ENCODE data around the gene CDH6. TPM values are rescaled to one million over a fixed set of nuclear protein-coding genes. Genes with fewer than 3 reads are reported as not detected.

Gene CDH6
- polyA plus RNA-seq, 3 donors from 2014 or later: not detected

DNA sequence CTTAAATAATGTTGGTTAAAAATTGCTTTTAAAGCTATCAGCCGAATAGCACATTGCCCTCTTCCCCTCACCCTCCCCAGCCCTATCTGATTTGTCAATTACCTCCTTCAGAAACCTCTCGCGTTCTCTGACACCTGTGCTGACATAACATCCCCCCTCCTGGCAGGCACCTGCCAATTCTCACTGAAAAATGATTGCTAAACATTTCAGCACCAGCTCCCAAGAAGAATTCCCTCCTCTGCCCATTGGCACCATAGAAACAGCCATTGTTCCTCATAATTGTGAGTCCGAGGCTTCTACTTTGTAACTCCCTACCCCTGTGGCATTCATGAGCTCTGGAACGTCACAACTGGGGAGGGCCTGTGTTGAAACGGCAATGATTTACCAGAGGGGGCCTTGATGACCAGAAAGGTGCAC, 20.2 kb downstream of the CDH6 start:
- peaks cover 0 to 6% (median under 1%) of the 10 kb centered on the region in 6 donors for H3K9me3 Mint-ChIP-seq
- H3K27ac Mint-ChIP-seq: no peak overlapping the region
- no peak for DNase-seq
- no peak overlapping the region for H3K4me3 Mint-ChIP-seq
- H3K4me1 Mint-ChIP-seq: no peaks in the 10 kb centered on the region
- H3K27me3 Mint-ChIP-seq (ENCODE audit: low read depth in 3 of 3): no peaks in the 10 kb centered on the region
- H3K36me3 Mint-ChIP-seq: no peaks in the 10 kb centered on the region

DNA sequence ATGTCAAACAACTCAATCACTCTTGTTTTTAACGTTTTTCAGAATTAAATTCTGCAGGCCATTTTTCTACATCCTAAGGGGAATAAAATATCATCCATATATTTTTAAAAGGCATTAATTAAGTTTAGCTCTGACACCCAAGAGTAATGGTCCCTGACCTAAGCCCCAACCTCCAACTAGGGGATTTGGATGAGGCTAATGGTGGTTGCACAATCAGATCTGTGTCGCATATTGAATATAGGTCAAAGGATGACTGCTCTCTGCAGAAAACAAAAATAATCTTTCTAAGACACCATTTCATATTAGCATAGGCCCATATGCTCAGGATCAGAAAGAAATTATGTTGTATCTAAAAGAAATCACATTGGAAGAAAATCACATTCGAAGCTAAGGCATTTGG, 20.7 kb downstream of the CDH6 start:
- Mint-ChIP-seq H3K4me1 (no peaks in the 10 kb centered on the region), H3K27me3 (ENCODE audit: low read depth in 3 of 3) (no peaks in the 10 kb centered on the region), H3K36me3 (no peaks in the 10 kb centered on the region), H3K9me3 (peaks cover 0 to 11% (median 1%) of the 10 kb centered on the region in 6 donors), H3K27ac (no peak overlapping the region), H3K4me3 (no peak overlapping the region)
- DNase-seq: no peak

DNA sequence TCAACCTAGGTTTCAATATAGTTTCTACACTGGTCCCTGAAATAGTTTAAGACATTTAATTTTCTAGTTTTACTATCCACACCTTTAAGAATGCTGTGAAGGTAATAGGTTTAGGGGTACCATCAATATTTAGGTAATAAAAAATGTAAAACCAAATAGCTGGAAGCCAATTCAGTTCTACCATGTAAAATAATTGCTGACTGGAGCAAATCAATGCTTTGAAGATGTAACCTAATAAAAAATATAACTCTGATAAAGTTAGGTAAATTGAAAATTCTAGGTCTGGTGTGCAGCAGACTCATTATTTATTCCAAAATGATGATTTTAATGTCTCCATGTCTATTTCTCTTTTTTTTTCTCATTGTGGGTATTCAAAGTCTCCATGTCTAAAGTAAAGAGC, 21.8 kb downstream of the CDH6 start:
- Mint-ChIP-seq H3K4me1 (no peaks in the 10 kb centered on the region), H3K4me3 (no peak overlapping the region)

DNA sequence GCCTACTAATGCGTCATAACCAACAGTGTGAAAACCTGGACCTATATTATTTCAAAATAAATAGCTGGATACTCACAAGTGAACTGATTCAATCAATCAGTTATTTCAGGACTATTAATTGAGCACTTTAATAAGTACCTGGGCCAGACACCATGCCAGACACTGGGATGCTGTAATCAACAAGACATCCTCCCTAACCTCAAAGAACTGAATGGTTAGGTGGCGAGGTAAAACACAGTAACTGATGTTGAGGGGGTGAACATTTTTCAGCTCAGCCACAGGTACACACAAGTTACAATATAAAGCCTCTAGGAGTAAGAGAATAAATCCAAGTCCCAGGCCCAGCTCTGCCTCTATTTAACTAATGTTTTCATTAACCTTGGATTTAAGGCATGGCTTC, 24.0 kb downstream of the CDH6 start:
- Mint-ChIP-seq H3K27ac (no peak overlapping the region), H3K9me3 (peaks cover 0 to 9% (median 2%) of the 10 kb centered on the region in 6 donors), H3K27me3 (ENCODE audit: low read depth in 3 of 3) (peaks cover 0 to 2% (median 0%) of the 10 kb centered on the region in 3 donors), H3K36me3 (no peaks in the 10 kb centered on the region), H3K4me3 (no peak overlapping the region), H3K4me1 (no peaks in the 10 kb centered on the region)
- DNase-seq: no peak

More for the DNA sequence above, 21.8 kb downstream of the CDH6 start:
- no peaks in the 10 kb centered on the region for H3K27me3 Mint-ChIP-seq (ENCODE audit: low read depth in 3 of 3)
- H3K36me3 Mint-ChIP-seq: no peaks in the 10 kb centered on the region
- peaks cover 0 to 9% (median 2%) of the 10 kb centered on the region in 6 donors for H3K9me3 Mint-ChIP-seq
- DNase-seq: no peak
- no peak overlapping the region for H3K27ac Mint-ChIP-seq

DNA sequence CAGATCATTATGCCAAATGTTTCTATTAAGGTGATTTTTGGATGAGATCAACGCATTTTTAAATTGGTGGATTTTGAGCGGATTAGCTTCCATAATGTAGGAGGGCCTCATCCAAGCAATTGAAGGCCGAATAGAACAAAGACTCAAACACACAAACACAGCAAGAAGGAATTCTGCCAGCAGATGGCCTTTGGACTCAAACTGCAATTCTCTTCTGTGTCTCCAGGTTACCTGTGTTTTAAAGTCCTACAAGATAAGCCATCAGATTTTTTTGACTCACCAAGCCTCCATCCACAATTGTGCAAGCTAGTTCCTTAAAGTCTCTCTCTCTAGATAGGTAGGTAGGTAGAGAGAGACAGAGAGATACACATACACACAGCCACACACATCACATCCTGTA, 25.5 kb downstream of the CDH6 start:
- H3K27ac Mint-ChIP-seq: no peak overlapping the region
- peaks cover 0 to 11% (median 2%) of the 10 kb centered on the region in 6 donors for H3K9me3 Mint-ChIP-seq
- H3K27me3 Mint-ChIP-seq (ENCODE audit: low read depth in 3 of 3): peaks cover 0 to 2% (median 0%) of the 10 kb centered on the region in 3 donors
- H3K4me3 Mint-ChIP-seq: no peak overlapping the region
- DNase-seq: no peak
- no peaks in the 10 kb centered on the region for H3K36me3 Mint-ChIP-seq
- no peaks in the 10 kb centered on the region for H3K4me1 Mint-ChIP-seq

DNA sequence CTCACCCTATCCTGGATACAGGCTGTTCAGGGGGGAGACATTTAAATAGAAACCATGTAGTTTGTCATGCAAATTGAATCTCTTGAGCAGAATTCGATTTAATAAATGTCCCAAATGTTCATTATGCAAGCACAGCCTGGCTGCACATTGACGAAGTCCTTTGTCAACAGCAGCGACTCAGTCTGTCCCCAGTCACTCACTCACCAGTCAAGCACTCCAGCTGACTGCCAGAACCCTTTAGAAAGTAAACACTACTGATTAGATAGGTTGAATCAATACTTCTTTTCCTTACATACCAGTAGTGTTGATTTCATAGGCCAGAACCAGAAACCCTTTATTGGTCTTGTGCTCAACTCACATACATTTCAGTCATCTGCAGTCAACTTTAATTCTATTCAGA, 27.5 kb downstream of the CDH6 start:
- H3K4me3 Mint-ChIP-seq: no peak overlapping the region
- DNase-seq: no peak

DNA sequence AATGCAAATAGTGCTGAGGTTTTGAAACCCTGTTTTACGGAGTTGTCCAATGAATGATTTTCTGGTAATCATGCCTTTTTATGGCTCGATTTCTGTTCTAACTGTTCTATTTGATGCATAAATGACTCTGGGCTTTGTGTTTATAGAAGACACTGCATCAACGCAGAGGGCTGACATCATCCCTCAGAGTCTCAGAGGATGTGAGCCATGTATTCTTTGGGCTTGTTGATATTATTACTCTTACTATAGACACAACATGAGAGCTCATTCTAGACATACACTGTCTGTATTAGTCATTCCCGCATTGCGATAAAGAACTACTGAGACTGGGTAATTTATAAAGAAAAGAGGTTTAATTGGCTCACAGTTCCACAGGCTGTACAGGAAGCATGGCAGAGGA, 31.6 kb downstream of the CDH6 start:
- Mint-ChIP-seq H3K4me3 (no peak overlapping the region), H3K27me3 (ENCODE audit: low read depth in 3 of 3) (peaks cover 0 to 9% (median 1%) of the 10 kb centered on the region in 3 donors), H3K4me1 (no peaks in the 10 kb centered on the region), H3K9me3 (peaks cover 0 to 7% (median 3%) of the 10 kb centered on the region in 6 donors), H3K36me3 (no peaks in the 10 kb centered on the region), H3K27ac (no peak overlapping the region)
- DNase-seq: no peak

More for the DNA sequence above, 27.5 kb downstream of the CDH6 start:
- Mint-ChIP-seq H3K27ac (no peak overlapping the region), H3K9me3 (peaks cover 0 to 11% (median 5%) of the 10 kb centered on the region in 6 donors), H3K4me1 (no peaks in the 10 kb centered on the region), H3K27me3 (ENCODE audit: low read depth in 3 of 3) (peaks cover 0 to 9% (median 0%) of the 10 kb centered on the region in 3 donors), H3K36me3 (no peaks in the 10 kb centered on the region)

DNA sequence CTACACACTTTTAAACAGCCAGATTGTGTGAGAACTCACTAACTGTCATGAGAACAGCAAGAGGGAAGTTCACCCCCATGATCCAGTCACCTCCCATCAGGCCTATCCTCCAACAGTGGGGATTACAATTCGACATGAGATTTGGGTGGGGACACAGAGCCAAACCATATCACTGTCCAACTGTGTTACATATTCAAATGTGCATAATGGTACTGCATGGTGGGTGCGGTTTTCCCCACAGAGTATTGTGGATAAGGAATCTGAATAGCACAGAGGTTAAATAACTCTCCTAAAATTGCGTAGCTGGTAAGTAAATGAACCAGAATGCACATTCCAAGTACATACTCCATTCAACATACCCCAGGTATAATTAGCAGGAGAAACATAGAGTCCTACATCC, 32.1 kb downstream of the CDH6 start:
- Mint-ChIP-seq H3K27me3 (ENCODE audit: low read depth in 3 of 3) (peaks cover 0 to 9% (median 1%) of the 10 kb centered on the region in 3 donors), H3K4me3 (no peak overlapping the region), H3K36me3 (no peaks in the 10 kb centered on the region), H3K9me3 (peaks cover 0 to 7% (median 3%) of the 10 kb centered on the region in 6 donors), H3K4me1 (no peaks in the 10 kb centered on the region), H3K27ac (no peak overlapping the region)
- DNase-seq: no peak

DNA sequence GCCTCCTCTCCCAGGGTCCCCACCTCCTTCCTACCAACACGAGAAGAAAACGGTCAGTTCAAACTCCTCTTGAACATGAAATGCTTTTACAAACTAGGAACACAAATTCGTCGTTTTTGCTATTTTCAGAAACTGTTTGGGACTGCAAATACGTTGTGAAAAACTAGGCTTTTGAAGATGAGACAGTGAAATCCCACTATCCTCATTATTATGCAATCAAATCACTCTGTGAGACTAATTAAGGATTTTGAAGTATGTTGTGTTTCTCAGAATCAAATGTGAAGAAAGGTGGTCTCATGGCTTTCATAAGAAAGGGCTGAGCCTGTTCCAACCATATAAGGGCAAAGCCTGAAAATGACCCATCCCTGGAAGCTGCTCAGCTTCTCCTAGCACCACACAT, 33.2 kb downstream of the CDH6 start:
- no peak overlapping the region for H3K27ac Mint-ChIP-seq
- peaks cover 0 to 9% (median 1%) of the 10 kb centered on the region in 3 donors for H3K27me3 Mint-ChIP-seq (ENCODE audit: low read depth in 3 of 3)
- no peak for DNase-seq
- no peaks in the 10 kb centered on the region for H3K4me1 Mint-ChIP-seq
- no peak overlapping the region for H3K4me3 Mint-ChIP-seq
- peaks cover 0 to 7% (median 3%) of the 10 kb centered on the region in 6 donors for H3K9me3 Mint-ChIP-seq
- no peaks in the 10 kb centered on the region for H3K36me3 Mint-ChIP-seq

DNA sequence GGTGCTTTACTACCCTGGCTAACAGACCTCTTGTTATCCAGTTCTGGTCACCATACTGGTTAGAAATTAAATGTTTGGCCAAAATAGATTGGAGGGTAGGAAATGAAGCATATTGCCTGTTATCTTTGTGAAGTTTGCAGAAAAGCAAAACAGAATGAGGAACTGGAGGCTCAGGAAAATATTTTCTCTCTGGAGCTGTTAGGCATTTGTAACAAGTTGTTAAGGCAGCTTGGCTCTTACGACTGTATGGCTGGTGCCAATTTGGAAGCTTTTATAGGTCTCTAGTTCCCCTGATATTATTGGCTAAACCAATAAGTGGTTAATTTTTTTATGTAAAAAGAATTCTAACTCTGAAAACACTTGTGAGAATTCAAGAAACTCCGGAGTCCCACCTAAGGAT, 35.8 kb downstream of the CDH6 start:
- H3K27ac Mint-ChIP-seq: no peak overlapping the region
- DNase-seq: no peak
- H3K27me3 Mint-ChIP-seq (ENCODE audit: low read depth in 3 of 3): peaks cover 0 to 8% (median 1%) of the 10 kb centered on the region in 3 donors
- peaks cover 0 to 5% (median under 1%) of the 10 kb centered on the region in 6 donors for H3K9me3 Mint-ChIP-seq
- peaks cover 0 to 4% (median 0%) of the 10 kb centered on the region in 3 donors for H3K36me3 Mint-ChIP-seq
- no peak overlapping the region for H3K4me3 Mint-ChIP-seq
- no peaks in the 10 kb centered on the region for H3K4me1 Mint-ChIP-seq

DNA sequence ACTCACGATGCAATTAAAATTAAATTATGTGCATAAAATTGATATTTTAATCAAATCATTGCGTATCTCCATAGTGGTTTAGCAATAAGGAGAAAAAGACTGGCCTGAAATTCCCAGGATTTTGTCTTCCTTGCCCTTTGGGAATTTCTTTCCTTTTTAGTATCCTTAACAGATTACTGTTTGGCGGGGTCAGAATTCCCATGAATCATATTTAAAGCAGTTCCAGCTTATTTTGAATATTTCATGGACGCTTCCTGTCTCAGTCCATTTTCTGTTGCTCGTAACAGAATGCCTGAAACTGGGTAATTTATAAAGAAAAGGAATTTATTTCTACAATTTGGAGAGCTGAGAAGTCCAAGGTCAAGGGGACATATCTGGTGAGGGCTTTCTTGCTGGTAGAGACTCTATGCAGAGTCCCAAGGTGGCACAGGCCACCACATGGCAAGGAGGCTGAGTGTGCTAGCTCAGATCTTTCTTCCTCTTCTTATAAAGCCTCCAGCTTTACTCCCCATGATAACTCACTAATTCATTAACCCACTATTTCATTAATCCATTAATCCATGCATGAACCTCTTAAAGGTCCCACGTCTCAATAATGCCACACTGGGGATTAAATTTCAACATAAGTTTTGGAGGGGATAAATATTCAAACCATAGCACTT, 37.8 kb downstream of the CDH6 start:
- no peak overlapping the region for H3K27ac Mint-ChIP-seq
- peaks cover 0 to 4% (median 0%) of the 10 kb centered on the region in 3 donors for H3K36me3 Mint-ChIP-seq
- peaks cover 0 to 5% (median 0%) of the 10 kb centered on the region in 6 donors for H3K9me3 Mint-ChIP-seq
- no peak overlapping the region for H3K4me3 Mint-ChIP-seq
- H3K4me1 Mint-ChIP-seq: no peaks in the 10 kb centered on the region
- no peak for DNase-seq
- peaks cover 0 to 1% (median 0%) of the 10 kb centered on the region in 3 donors for H3K27me3 Mint-ChIP-seq (ENCODE audit: low read depth in 3 of 3)

DNA sequence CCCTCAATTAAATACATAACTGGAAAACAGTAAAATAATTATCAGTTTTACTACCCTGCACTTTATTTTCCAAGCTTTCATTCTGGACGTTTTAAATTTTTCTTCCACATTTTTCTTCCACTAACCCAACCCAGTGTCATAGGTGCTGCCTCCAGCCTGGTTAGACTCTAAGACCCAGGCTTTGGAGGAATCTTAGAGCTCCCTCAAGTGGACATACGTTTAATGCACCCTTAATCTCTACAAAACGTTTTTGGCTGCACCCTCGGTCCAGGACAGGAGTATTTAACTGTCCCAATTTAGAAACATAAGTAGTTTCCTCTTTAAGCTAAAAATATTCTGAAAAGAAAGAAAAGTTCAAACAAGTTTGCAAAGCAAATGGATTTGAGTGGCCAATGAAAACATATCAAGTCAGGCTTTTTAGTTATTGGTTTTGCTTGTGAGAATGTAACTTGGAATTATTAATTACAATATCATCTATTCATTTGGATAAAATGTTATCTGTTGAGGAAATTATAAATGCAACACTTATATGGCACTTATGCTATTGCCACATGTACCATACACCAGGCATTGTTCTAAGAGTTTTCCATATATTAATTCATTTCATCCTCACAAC, 38.9 kb downstream of the CDH6 start:
- Mint-ChIP-seq H3K9me3 (peaks cover 0 to 5% (median 1%) of the 10 kb centered on the region in 6 donors), H3K36me3 (peaks cover 0 to 4% (median 0%) of the 10 kb centered on the region in 3 donors), H3K27me3 (ENCODE audit: low read depth in 3 of 3) (peaks cover 0 to 1% (median 0%) of the 10 kb centered on the region in 3 donors), H3K4me1 (no peaks in the 10 kb centered on the region), H3K4me3 (no peak overlapping the region), H3K27ac (no peak overlapping the region)
- no peak for DNase-seq

DNA sequence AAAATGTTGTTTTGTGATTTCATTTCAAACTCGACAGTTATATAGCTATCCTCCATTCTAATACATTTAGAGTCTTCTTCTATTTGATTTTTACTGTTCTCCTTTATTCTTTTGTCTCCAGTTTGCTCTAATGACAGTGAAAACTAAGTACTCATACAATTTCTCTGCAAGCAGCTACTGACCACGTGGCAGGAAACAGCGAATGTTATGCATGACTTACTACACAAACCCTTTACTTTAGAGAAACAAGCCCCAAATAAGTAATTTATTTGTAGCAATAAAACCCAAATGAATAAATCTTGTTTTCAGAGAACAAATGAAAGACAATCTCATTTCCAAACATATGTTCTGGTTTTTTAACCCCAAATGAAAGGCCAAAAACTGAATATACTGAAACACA, 41.9 kb downstream of the CDH6 start:
- no peaks in the 10 kb centered on the region for H3K4me1 Mint-ChIP-seq
- DNase-seq: no peak
- no peak overlapping the region for H3K4me3 Mint-ChIP-seq
- H3K27ac Mint-ChIP-seq: no peak overlapping the region
- peaks cover 0 to 2% (median 0%) of the 10 kb centered on the region in 3 donors for H3K27me3 Mint-ChIP-seq (ENCODE audit: low read depth in 3 of 3)
- H3K9me3 Mint-ChIP-seq: peaks cover 0 to 5% (median 0%) of the 10 kb centered on the region in 6 donors
- H3K36me3 Mint-ChIP-seq: peaks cover 0 to 4% (median 0%) of the 10 kb centered on the region in 3 donors

DNA sequence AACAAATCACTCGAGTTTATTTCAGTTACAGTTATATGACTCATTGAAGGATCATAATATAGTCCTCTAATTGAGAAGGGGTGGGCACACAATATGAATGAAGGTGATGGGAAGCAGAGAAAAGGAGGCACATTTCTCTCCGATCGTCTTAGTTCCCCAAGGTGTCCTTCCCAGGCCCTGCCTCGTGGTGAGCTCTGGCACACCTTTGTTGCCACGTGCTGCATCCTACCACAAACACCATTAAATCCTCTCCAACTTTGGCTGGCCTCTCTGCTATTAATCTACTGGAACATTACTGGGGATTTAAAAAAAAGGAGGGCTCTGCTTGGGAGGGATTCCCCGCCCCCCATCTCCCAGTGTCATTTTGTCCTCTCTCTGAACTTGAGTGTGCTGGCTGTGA, 42.9 kb downstream of the CDH6 start:
- Mint-ChIP-seq H3K27ac (no peak overlapping the region), H3K4me3 (no peak overlapping the region), H3K27me3 (ENCODE audit: low read depth in 3 of 3) (peaks cover 0 to 2% (median 0%) of the 10 kb centered on the region in 3 donors), H3K4me1 (no peaks in the 10 kb centered on the region), H3K36me3 (peaks cover 0 to 4% (median 0%) of the 10 kb centered on the region in 3 donors), H3K9me3 (peaks cover 0 to 5% (median 0%) of the 10 kb centered on the region in 6 donors)
- DNase-seq: no peak

Measured in immature natural killer cell (primary cell).